NCI-H1436 (cell line): Measurements from ENCODE around the gene STAG1.
"Not testable (repeated sequence)": the region's sequence is repeated elsewhere in the genome, so short reads cannot be mapped to it uniquely, and the experiment has no call there.

ENCODE experiments used
- DNase-seq: peaks from one replicate; lab custom pipeline; 2025; lab: John Stamatoyannopoulos, UW

STAG1 gene

GRCh38 chr3:136752172-136752421 is at the start of gene STAG1:
Gene STAG1 (minus strand): TSS chr3:136752378. CDS start chr3:136630898, 121,480 bp downstream.
- no peak for DNase-seq

- not testable (repeated sequence) for DNase-seq
Observed at GRCh38 chr3:136801146-136801545, 49.0 kb upstream of the STAG1 start.

- no peak for DNase-seq
Observed at GRCh38 chr3:136792556-136793330, 40.6 kb upstream of the STAG1 start.

- DNase-seq: no peak
Observed at GRCh38 chr3:136790786-136791185, 38.6 kb upstream of the STAG1 start.

- DNase-seq: no peak
Observed at GRCh38 chr3:136789976-136790375, 37.8 kb upstream of the STAG1 start.

- no peak for DNase-seq
Observed at GRCh38 chr3:136788154-136788553, 36.0 kb upstream of the STAG1 start.

DNA sequence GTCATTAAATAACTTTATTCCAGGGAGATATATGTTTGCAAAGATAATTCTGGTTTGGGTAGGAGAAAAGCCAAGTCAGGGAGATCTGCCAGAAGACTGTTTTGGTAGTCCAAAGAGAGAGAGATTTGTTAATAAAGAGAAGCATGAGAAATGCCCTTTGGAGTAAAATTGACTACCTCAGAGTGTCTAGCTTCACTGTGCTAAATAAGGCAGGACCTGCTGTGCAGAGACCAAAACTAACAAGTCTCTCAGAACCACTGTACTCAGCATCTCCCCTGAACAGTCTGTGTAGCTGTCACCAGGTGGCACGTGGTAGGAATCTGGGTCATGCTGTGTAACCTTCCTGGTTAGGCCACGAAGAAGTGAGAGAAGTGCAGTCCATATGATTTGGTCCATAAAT is 35.2 kb upstream of the STAG1 start:
- no peak for DNase-seq

GRCh38 chr3:136783708-136784191 is 31.6 kb upstream of the STAG1 start:
- no peak for DNase-seq

- no peak for DNase-seq
Observed at GRCh38 chr3:136780741-136781140, 28.6 kb upstream of the STAG1 start.

DNA sequence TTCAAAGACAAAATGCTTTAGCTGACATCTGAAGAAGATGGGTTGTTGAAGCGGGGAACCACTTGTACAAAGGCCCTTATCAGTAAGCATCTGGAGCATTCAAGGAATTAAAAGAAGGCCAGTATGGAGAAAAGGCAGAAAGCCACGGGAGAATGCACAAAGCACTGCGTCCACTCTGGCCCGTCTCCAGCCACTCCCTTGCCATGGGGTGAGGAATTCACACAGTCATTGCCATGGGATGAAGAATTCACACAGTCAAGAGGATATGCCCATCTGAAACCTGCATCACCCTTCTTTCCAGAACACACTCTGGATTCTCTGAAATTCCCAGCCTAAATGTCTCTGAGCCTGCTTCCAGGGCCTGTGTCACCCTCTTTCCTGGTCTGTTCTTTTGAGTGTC is 26.7 kb upstream of the STAG1 start:
- DNase-seq: no peak

GRCh38 chr3:136772709-136773108 is 20.5 kb upstream of the STAG1 start:
- no peak for DNase-seq

- not testable (repeated sequence) for DNase-seq
Observed at GRCh38 chr3:136758160-136759102, 6.3 kb upstream of the STAG1 start.

DNA sequence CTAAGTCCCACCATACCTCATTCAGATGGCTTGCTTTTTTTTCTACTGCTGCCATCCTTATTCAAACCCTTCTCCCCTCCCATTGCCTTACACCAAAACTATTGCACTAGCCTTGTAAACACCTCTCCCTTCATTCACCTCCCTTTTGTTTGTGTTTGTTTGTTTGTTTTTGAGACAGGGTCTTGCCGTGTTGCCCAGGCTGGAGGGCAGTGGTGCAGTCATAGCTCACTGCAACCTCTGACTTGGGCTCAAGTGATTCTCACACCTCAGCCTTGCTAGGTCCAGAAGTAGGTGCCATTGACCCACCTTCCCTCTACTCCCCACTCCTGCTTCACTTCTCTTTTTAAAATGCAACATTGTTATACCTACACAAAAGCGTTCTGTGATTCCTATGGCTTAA is 3.0 kb upstream of the STAG1 start:
- DNase-seq: no peak

- DNase-seq: no peak
Observed at GRCh38 chr3:136753326-136753939, 1.3 kb upstream of the STAG1 start.

GRCh38 chr3:136752422-136753325 is 496 bp upstream of the STAG1 start:
- DNase-seq: peak; percentile 99

DNA sequence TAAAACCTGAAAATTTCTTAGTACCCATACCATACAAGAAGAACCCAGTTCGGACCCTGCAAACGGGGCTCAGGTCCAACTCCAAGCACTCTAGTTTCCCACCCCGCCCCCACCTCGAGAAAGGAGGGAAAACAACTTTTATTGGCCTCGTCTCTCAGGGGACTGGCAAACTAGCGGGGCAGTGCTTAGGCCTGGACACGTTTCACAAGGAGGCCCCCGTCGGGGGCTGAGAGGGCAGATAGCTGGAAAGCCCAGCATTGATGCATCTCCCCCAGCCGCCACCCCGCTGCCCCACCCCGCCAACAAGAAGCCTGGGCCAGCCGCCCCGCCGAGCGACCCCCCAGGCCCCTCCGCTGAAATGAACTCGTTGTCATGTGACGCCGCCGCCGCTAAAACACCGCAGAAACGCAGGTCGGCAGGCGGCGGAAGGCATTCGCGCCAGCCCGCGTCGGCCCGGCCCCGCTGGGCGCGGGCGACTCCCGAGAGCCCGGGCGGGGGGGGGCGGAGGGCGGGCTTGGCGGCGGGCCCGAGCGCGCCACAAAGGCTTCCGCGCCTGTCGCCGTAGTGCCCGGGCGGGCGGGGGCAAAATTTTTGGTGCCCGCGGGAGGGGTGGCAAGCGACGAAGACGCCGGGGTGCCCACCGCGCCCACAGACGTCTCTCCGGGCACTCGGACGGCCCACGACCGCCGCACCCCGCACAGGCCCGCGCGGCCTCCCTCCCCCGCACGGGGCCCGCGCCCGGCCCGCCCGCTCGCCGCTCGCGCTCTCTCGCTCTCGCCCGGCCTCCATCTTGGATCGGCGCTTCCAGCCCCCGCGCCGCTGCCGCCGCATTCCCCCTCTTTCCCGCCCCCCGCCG is 634 bp downstream of the STAG1 start:
- peak; percentile 86 for DNase-seq

DNA sequence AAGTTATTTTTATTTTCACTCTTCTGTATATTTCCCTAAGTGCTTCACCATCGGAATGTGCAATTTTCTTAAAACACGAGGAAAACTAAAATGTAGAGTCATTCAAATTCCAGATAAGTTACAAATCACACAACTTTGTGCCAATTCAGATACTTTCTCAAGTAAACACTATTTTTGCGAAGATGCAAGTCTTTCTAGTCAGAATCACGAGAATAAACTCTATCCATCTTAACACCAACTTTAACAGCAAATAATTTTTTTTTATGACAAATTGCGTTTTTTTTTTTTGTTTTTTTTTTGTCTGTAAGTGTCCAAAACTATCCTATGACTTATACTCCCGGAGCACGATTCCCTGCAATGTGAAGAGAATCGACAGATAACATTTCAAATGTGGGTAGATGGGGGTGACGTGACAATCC is 1.3 kb downstream of the STAG1 start:
- DNase-seq: no peak

DNA sequence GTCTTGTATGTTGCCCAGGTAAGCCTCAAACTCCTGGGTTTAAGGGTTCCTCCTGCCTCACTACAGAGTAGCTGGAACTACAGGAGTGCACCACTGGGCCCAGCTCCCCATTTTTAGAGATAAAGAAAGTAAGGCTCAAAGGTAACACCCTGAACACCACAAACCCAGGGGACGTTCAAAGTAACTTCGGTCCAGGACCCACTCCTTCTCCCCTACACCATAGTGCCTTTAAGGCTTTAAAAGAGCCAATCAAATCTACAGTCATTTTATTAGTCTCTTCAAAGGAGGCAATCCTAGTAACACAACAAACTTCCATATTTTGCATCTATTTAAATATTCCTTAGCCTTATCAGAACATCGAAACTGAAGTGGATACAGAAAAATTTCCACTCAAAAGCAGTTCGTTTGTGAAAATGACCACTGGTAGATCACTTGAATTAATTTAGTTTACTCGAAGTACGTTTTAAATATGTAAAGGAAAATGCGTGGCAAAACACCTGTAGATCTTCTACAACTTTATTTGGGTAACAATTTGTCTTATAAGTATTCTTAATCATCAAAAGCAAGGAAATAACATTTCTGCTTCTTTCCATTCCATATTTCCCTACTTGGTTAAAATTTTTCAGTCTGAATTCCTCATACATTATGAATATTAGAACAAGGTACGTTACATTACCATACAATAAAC is 1.8 kb downstream of the STAG1 start:
- no peak for DNase-seq

DNA sequence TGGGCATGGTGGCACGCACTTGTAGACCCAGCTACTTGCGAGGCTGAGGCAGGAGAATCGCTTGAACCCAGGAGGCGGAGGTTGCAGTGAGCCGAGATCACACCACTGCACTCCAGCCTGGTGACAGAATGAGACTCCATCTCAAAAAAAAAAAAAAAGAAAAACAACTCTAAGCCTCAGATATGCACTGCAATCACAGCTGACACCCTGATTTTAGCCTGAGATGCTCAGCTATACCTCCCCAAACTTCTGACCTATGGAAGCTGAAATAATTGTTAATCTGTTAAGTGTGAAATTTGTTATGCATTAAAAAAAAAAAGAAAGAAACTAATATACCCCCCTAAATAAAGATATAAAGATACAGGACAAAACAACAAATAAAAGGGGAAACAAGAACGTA is 2.6 kb downstream of the STAG1 start:
- not testable (repeated sequence) for DNase-seq

- no peak for DNase-seq
Observed at GRCh38 chr3:136749091-136749490, 3.1 kb downstream of the STAG1 start.
